Nephron (organoid): ENCODE data around the gene ZNF117.
"Not testable (repeated sequence)": the region's sequence is repeated elsewhere in the genome, so short reads cannot be mapped to it uniquely, and the experiment has no call there.

Source experiments
- H3K27ac Mint-ChIP-seq, 3 experiments: 2 replicates each; pipeline ENCODE4 v1.8.0; 2020; ENCODE audit warnings: mixed read lengths in 3 of 3, mild to moderate bottlenecking in 2 of 3, moderate library complexity in 1 of 3
- H3K27me3 Mint-ChIP-seq: 2 replicates; pipeline ENCODE4 v1.8.0; 2021; ENCODE audit warnings: low read depth, mild to moderate bottlenecking, moderate library complexity, mixed read lengths
- H3K36me3 Mint-ChIP-seq: 2 replicates; pipeline ENCODE4 v1.8.0; 2020; ENCODE audit warnings: low read depth, mixed read lengths
- H3K4me1 Mint-ChIP-seq: 2 replicates; pipeline ENCODE4 v1.8.0; 2020; ENCODE audit warnings: mixed read lengths
- H3K4me3 Mint-ChIP-seq, 3 experiments: 2 replicates each; pipeline ENCODE4 v1.8.0; 2020; ENCODE audit warnings: mild to moderate bottlenecking in 3 of 3, mixed read lengths in 3 of 3, moderate library complexity in 2 of 3
- H3K9me3 Mint-ChIP-seq: 2 replicates; pipeline ENCODE4 v1.8.0; 2020; ENCODE audit warnings: mixed read lengths
- TF ChIP-seq, protein P1 (sequence below), 3 experiments: fragments of 200-600 bp; sonication (generic); IDR thresholded peaks; one replicate each; pipeline ENCODE4 v1.5.0; 2021; ENCODE audit warnings: antibody characterized with exemption in 3 of 3; ENCODE audit not compliant: unreplicated experiment in 3 of 3

The ZNF117 gene

DNA sequence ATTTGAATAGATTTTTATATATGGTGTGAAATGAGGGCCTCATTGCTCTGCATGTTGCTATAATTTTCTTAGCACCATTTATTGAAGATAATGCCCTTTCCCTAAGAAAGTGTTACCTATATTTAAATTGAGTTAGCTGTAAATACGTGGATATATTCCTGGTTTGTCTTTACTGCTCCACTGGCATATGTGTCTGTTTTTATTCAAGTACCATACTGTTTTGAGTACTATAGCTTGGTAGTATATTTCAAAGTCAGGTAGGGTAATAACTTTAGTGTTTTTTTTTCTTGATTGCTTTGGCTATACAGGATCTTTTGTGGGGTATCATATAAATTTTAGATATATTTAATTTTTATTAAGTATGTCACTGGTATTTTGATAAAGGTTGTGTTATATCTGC lies 56.4 kb downstream of the ZNF117 start:
- H3K4me1 Mint-ChIP-seq = no peaks in the 10 kb centered on the region
- TF ChIP-seq, protein P1, sequence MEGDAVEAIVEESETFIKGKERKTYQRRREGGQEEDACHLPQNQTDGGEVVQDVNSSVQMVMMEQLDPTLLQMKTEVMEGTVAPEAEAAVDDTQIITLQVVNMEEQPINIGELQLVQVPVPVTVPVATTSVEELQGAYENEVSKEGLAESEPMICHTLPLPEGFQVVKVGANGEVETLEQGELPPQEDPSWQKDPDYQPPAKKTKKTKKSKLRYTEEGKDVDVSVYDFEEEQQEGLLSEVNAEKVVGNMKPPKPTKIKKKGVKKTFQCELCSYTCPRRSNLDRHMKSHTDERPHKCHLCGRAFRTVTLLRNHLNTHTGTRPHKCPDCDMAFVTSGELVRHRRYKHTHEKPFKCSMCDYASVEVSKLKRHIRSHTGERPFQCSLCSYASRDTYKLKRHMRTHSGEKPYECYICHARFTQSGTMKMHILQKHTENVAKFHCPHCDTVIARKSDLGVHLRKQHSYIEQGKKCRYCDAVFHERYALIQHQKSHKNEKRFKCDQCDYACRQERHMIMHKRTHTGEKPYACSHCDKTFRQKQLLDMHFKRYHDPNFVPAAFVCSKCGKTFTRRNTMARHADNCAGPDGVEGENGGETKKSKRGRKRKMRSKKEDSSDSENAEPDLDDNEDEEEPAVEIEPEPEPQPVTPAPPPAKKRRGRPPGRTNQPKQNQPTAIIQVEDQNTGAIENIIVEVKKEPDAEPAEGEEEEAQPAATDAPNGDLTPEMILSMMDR (IDR thresholded peaks at IDR 0.05; ENCODE audit: unreplicated experiment in 3 of 3) = no peak
- H3K36me3 Mint-ChIP-seq = peaks cover 25% of the 10 kb centered on the region
- H3K9me3 Mint-ChIP-seq = peaks cover 9% of the 10 kb centered on the region
- H3K27ac Mint-ChIP-seq = no peak overlapping the region
- H3K4me3 Mint-ChIP-seq = no peak overlapping the region
- no peaks in the 10 kb centered on the region for H3K27me3 Mint-ChIP-seq

DNA sequence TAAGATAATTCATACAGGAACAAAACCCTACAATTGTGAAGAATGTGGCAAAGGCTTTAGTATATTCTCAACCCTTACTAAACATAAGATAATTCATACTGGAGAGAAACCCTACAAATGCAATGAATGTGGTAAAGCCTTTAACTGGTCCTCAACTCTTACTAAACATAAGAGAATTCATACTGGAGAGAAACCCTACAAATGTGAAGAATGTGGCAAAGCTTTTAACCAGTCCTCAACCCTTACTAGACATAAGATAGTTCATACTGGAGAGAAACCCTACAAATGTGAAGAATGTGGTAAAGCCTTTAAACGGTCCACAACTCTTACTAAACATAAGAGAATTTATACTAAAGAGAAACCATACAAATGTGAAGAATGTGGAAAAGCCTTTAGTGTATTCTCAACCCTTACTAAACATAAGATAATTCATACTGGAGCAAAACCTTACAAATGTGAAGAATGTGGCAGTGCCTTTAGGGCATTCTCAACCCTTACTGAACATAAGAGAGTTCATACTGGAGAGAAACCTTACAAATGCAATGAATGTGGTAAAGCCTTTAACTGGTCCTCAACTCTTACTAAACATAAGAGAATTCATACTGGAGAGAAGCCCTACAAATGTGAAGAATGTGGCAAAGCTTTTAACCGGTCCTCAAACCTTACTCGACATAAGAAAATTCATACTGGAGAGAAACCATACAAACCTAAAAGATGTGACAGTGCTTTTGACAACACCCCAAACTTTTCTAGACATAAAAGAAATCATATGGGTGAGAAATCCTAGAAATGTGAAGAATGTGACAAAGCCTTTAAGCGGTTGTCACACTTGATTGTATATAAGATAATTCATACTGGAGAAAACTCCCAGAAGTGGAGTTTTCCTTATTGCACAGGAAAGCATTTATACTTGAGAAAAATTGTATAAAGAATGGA lies 62.3 kb downstream of the ZNF117 start:
- not testable (repeated sequence) for H3K4me1 Mint-ChIP-seq, H3K27me3 Mint-ChIP-seq, H3K4me3 Mint-ChIP-seq, H3K27ac Mint-ChIP-seq
- peaks cover 77% of the 10 kb centered on the region for H3K36me3 Mint-ChIP-seq
- H3K9me3 Mint-ChIP-seq = peaks cover 52% of the 10 kb centered on the region
